Hair follicle dermal papilla cell (primary cell): ENCODE data around the gene ACTR1A. TPM values are rescaled to one million over a fixed set of nuclear protein-coding genes. Genes with fewer than 3 reads are reported as not detected.

Experiments used
- small RNA-seq: library from RNA; depleted of rRNA; stranded (forward); fragments of <200 nt; gene quantifications from one replicate; pipeline ENCODE3, GENCODE V24; 2012
- total RNA-seq: library from RNA; depleted of rRNA; stranded (reverse); fragments of >200 nt; gene quantifications from 2 replicates; pipeline ENCODE4 v1.2.3, GENCODE V29; 2012

ACTR1A gene
- total RNA-seq: 115 and 139 TPM in 2 replicates

DNA sequence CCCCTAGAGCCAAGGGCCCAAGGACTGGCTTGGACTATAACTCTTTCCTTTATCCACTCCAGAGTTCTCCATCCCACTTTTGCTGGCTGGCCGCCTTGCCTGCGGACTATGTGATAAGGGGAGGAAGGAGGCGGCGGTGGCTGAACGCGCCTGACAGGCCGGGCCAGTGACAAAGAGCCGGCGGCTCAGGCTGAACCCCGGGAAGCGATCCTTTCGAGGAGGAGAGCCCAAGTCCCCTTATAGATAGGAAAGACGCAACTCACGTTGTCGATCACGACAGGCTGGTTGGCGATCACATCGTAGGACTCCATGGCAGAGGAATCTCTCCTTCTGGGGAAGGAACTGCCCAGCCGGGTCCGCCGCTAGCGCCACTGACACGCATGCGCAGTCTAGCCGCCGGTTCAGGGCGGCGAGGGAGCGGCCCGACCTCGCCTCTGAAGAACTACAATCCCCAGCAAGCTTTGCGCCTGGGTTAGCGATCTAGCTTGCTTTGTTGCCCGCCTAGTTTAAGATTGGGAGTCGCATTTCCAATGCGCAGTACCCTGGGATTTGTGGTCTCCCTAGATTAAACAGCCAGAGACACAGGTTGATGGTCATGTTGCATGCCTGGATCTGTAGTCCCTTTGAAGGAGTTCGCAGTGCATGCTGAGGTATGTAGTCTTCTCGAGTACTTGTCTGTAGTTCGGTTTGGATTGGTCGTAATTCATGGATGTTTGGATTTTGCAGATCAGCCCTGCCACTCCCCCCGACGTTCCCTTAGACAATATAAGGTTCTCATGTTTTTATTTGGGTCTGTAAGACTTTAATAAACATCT lies at the start of gene ACTR1A:
Gene ACTR1A (minus strand): TSS at position 376 of the 815 bp plus-strand sequence. CDS start 65 bp downstream, at position 311.

DNA sequence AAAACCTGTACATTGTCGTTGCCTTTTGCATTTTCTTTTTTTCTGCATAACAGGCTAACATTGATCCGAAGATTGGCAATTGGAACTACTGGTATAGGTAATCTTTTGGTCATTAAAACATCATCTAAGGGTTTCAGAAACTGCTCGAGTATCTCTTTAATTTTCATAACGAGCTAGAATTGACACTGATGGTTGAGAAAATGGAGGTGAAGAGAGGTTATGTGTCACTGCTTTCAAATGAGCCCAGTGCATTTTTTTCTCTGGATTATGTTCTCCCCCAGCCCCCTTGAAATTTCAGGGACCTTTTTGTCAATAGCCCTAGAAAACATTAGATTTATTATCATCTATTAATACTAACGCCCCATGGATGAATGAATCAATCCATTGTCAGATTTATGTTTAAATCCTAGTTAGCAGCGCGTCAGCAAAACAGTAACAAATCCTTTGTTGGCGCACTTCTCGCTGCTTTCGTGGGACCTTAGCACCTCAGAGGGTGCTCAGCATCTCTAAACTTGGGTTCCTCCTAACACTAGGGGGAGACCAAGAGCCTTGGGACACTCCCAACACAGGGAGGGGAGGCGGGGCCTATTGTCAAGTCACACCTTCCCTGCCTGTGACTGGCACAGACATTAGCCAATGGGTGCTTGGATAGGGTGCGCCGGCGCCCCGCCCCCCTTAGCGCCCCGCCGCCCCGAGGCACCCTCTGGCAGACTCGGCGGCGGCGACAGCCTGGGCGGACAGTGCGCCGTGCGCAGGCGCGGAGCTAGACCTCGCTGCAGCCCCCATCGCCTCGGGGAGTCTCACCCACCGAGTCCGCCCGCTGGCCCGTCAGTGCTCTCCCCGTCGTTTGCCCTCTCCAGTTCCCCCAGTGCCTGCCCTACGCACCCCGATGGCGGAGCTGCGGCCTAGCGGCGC lies 1.0 kb upstream of the ACTR1A start, which contains the start of gene SUFU:
Gene SUFU (plus strand): TSS at position 709 of the 915 bp plus-strand sequence. CDS start 181 bp downstream, at position 890.

GRCh38 chr10:102451105-102451969 lies 51.2 kb downstream of the ACTR1A start, which contains the start of gene C10orf95:
C10orf95 (minus strand) TSS chr10:102451543; CDS start chr10:102451093, 450 bp downstream.

GRCh38 chr10:102432162-102432950 lies 70.2 kb downstream of the ACTR1A start, which contains the start of gene CUEDC2:
CUEDC2 (minus strand) TSS chr10:102432574; CDS start chr10:102425188, 7,386 bp downstream.

Small RNA genes within 50 kb of the gene (small RNA-seq; reads per million reads assigned to genes)
- 147 reads per million, percentile 98 among the genes with 10 or more reads in this experiment for gene MIR146B

Other genes with a start within 250 kb of the ACTR1A start
- 24.2 and 27.9 TPM in 2 replicates for gene NFKB2, start 107.0 kb downstream of the ACTR1A start, total RNA-seq
- 0.61 and 1.1 TPM in 2 replicates for gene PSD, start 83.9 kb downstream of the ACTR1A start, total RNA-seq
- 5.5 and 6.6 TPM in 2 replicates for gene FBXL15, start 81.9 kb downstream of the ACTR1A start, total RNA-seq
- gene CUEDC2, start 70.1 kb downstream of the ACTR1A start, total RNA-seq: 37.2 and 38.0 TPM in 2 replicates
- not detected in 2 replicates for gene C10orf95, start 51.2 kb downstream of the ACTR1A start, total RNA-seq
- 3.0 and 3.7 TPM in 2 replicates for gene SUFU, start 1.3 kb upstream of the ACTR1A start, total RNA-seq
- 101 and 104 TPM in 2 replicates for gene TRIM8, start 141.8 kb upstream of the ACTR1A start, total RNA-seq
- 5.0 TPM in 2 replicates for gene ARL3, start 211.7 kb upstream of the ACTR1A start, total RNA-seq
- gene SFXN2, start 211.9 kb upstream of the ACTR1A start, total RNA-seq: 4.3 and 4.7 TPM in 2 replicates
- gene WBP1L, start 241.2 kb upstream of the ACTR1A start, total RNA-seq: 106 and 113 TPM in 2 replicates